Measurements from ENCODE around the gene PTDSS2. TPM values are rescaled to one million over a fixed set of nuclear protein-coding genes. Genes with fewer than 3 reads are reported as not detected.

The PTDSS2 gene
- total and polyA plus RNA-seq, 2 donors from 2014 or later: 28.5 to 37.7 TPM

DNA sequence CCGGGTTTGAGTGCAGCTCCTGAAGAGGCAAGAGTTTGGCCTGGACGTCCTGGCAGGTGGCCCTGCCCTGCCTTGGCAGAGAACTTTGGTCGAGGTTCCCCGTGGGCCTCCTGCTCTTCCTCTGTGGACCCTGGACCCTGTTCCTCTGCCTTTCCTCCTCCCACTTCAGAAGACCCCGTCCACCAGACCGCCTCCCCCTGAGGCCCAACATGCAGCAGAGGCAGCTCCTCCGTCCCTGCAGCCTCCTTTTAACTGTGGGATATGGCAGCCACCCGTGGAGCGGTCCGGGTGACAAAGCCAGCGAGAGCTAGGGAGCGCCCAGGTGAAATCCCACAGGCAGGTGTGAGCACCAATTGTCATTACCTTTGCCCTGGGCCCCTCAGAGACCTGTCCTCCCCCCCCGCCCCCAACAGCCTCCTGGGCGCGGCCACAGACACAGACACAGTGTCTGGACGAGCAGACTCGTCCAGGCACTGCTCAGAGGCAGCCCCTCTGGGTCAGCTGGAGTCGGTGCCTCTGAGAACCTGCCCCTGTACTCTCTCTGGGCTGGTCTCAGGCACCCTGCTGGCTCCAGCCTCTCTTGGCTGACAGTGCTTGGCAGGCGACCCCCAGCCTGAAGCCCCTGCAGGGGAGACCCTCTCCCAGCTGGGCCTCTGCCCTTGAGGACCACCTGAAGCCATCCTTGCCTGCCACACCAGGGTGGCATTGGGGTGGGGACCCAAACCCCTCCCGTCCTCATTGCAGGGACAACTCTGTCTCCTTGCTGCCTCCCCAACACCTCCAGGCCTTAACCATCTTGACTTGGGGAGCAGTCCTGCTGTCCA lies 4.1 kb upstream of the PTDSS2 start:
- H3K27me3 ChIP-seq (ENCODE audit: control insufficient read depth, insufficient read depth, low read length): no peaks in the 10 kb centered on the region
- H3K4me3 ChIP-seq (ENCODE audit: low read length in 3 of 3): peak overlapping the region in 1 of 3 donors; percentile 3
- H3K27ac ChIP-seq (ENCODE audit: low read depth in 2 of 2, low read length in 2 of 2): peak overlapping the region in 1 of 2 donors; percentile 76
- no peaks in the 10 kb centered on the region for H3K9me3 ChIP-seq (ENCODE audit: control insufficient read depth in 2 of 3, insufficient read depth in 1 of 3, low read length in 3 of 3)
- intact Hi-C loops (cut with DNase I): no loop called here
- peaks cover 0 to 17% (median 0%) of the 10 kb centered on the region in 3 donors for H3K4me1 ChIP-seq (ENCODE audit: control insufficient read depth in 2 of 3, insufficient read depth in 2 of 3, low read depth in 1 of 3, low read length in 3 of 3)
- DNase-seq (peak in 4 of 5 donors; percentile 27 to 77 (median 56)), FAIRE-seq (no peak)
- no peak overlapping the region for H3K9ac ChIP-seq (ENCODE audit: low read length in 3 of 3)
- TF ChIP-seq, protein P1, sequence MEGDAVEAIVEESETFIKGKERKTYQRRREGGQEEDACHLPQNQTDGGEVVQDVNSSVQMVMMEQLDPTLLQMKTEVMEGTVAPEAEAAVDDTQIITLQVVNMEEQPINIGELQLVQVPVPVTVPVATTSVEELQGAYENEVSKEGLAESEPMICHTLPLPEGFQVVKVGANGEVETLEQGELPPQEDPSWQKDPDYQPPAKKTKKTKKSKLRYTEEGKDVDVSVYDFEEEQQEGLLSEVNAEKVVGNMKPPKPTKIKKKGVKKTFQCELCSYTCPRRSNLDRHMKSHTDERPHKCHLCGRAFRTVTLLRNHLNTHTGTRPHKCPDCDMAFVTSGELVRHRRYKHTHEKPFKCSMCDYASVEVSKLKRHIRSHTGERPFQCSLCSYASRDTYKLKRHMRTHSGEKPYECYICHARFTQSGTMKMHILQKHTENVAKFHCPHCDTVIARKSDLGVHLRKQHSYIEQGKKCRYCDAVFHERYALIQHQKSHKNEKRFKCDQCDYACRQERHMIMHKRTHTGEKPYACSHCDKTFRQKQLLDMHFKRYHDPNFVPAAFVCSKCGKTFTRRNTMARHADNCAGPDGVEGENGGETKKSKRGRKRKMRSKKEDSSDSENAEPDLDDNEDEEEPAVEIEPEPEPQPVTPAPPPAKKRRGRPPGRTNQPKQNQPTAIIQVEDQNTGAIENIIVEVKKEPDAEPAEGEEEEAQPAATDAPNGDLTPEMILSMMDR (IDR thresholded peaks at IDR 0.05; ENCODE audit: borderline replicate concordance, extremely low read depth, insufficient read depth): no peak
- no peaks in the 10 kb centered on the region for H3K36me3 ChIP-seq (ENCODE audit: control insufficient read depth in 2 of 3, insufficient read depth in 3 of 3, low read length in 3 of 3)

DNA sequence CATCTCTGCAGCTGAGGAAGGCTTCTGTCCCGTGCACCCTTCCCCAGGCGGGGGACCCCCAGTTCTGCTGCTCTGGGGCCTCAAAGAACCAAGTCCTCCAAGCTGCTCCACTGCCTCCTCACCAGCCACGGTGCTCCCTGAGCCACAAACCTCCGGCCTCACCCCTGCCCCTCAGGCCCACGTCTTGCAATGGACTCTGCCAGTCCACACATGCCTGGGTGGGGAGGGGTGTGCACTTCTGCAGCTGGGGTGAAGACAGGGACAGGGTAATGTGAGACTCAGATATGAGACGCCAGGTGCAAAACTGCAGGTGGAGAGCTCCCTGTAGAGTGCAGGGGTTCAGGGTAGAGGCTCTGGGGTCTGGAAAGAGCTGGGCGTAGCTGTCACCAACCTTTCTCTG lies 3.2 kb upstream of the PTDSS2 start:
- Histone ChIP-seq H3K4me3 (ENCODE audit: low read length in 3 of 3) (peak overlapping the region in 1 of 3 donors; percentile 3), H3K4me1 (ENCODE audit: control insufficient read depth in 2 of 3, insufficient read depth in 2 of 3, low read depth in 1 of 3, low read length in 3 of 3) (peaks cover 0 to 23% (median 0%) of the 10 kb centered on the region in 3 donors), H3K36me3 (ENCODE audit: control insufficient read depth in 2 of 3, insufficient read depth in 3 of 3, low read length in 3 of 3) (no peaks in the 10 kb centered on the region), H3K27ac (ENCODE audit: low read depth in 2 of 2, low read length in 2 of 2) (peak overlapping the region in 1 of 2 donors; percentile 76), H3K9me3 (ENCODE audit: control insufficient read depth in 2 of 3, insufficient read depth in 1 of 3, low read length in 3 of 3) (no peaks in the 10 kb centered on the region), H3K9ac (ENCODE audit: low read length in 3 of 3) (no peak overlapping the region), H3K27me3 (ENCODE audit: control insufficient read depth, insufficient read depth, low read length) (no peaks in the 10 kb centered on the region)
- intact Hi-C loops (cut with DNase I): no loop called here
- DNase-seq (peak in 2 of 5 donors; percentile 68 to 82), FAIRE-seq (no peak)
- TF ChIP-seq, protein P1 (IDR thresholded peaks at IDR 0.05; ENCODE audit: borderline replicate concordance, extremely low read depth, insufficient read depth): no peak

DNA sequence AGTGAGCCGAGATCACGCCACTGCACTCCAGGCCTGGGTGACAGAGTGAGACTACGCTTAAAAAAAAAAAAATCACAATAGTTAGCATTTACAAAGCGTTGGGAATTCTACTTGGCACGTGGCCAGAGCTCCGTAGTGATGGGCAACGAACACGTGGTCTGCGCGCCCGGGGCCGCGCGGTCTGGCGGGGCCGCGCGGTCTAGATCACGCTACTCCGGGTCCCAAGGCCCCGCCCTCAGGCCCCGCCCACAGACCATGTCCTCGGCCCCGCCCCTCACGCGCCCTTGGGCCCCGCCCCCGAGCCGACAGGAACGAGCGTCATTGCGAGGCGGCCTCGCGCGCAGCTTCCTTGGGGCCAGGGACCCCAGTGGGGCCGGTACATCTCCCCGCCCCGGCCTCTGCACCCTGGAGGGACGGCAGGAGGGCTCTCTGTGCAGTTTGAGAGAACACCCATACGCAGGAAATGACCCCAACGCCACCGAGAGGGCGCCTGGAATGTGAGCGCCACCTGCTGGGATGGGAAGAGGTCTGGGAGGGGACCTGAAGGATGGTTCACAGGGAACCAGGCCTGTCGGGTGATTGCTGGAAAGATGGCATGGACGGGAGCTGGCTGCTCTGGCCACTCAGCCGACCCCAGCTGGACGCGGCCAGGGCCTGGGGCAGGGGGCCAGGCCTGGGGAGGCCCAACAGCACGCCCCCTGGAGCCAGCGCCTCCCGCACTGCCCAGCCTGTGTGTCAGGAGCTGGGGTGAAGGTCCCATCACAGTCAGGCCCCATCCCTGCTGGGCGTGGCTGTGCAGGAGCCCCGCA lies 2.0 kb upstream of the PTDSS2 start:
- Histone ChIP-seq H3K27me3 (ENCODE audit: control insufficient read depth, insufficient read depth, low read length) (no peaks in the 10 kb centered on the region), H3K4me3 (ENCODE audit: low read length in 3 of 3) (peak overlapping the region; percentile 69 to 82 (median 71)), H3K9ac (ENCODE audit: low read length in 3 of 3) (peak overlapping the region; percentile 40 to 82 (median 81)), H3K27ac (ENCODE audit: low read depth in 2 of 2, low read length in 2 of 2) (peak overlapping the region; percentile 98 to 99), H3K4me1 (ENCODE audit: control insufficient read depth in 2 of 3, insufficient read depth in 2 of 3, low read depth in 1 of 3, low read length in 3 of 3) (peaks cover 0 to 23% (median 0%) of the 10 kb centered on the region in 3 donors), H3K9me3 (ENCODE audit: control insufficient read depth in 2 of 3, insufficient read depth in 1 of 3, low read length in 3 of 3) (no peaks in the 10 kb centered on the region), H3K36me3 (ENCODE audit: control insufficient read depth in 2 of 3, insufficient read depth in 3 of 3, low read length in 3 of 3) (no peaks in the 10 kb centered on the region)
- TF ChIP-seq, protein P1 (IDR thresholded peaks at IDR 0.05; ENCODE audit: borderline replicate concordance, extremely low read depth, insufficient read depth): peak; percentile 79
- DNase-seq (peak; percentile 94 to 98 (median 97)), FAIRE-seq (no peak)
- intact Hi-C loops (cut with DNase I): no loop called here
